ENCODE measurements around the gene PSME3IP1. TPM values are rescaled to one million over a fixed set of nuclear protein-coding genes. Genes with fewer than 3 reads are reported as not detected.

The PSME3IP1 gene
- total and polyA plus RNA-seq, 2 experiments from 2014 or later, result 78.0 to 105 TPM

GRCh38 chr16:57115514-57116182 is 70.2 kb downstream of the PSME3IP1 start:
- no peaks in the 10 kb centered on the region for H3K79me2 ChIP-seq (replicated peaks; ENCODE audit: insufficient read depth)
- no peak overlapping the region for H3K4me3 ChIP-seq
- H3K27me3 ChIP-seq (ENCODE audit: insufficient read depth), result no peaks in the 10 kb centered on the region
- no peak for TF ChIP-seq REST (IDR thresholded peaks at IDR 0.05; ENCODE audit: unreplicated experiment)
- TF ChIP-seq STAT1 (IDR thresholded peaks at IDR 0.05; ENCODE audit: unreplicated experiment), result no peak
- TF ChIP-seq ZNF462 (CRISPR knock-in tag; IDR thresholded peaks at IDR 0.05), result no peak
- no peak for TF ChIP-seq EZH2 (IDR thresholded peaks at IDR 0.05; ENCODE audit: low read depth, unreplicated experiment)
- TF ChIP-seq JUNB (IDR thresholded peaks at IDR 0.05; ENCODE audit: unreplicated experiment), result no peak
- no peak for TF ChIP-seq ZNF114 (CRISPR knock-in tag; IDR thresholded peaks at IDR 0.05)
- no peak for TF ChIP-seq CREB1 (CRISPR knock-in tag; IDR thresholded peaks at IDR 0.05; ENCODE audit: low read depth)
- no peak for TF ChIP-seq POLR2AphosphoS5 (IDR thresholded peaks at IDR 0.05; ENCODE audit: low read depth)
- TF ChIP-seq NANOG (IDR thresholded peaks at IDR 0.05; ENCODE audit: borderline replicate concordance), result no peak
- no peak for TF ChIP-seq EZH2phosphoT487 (IDR thresholded peaks at IDR 0.05; ENCODE audit: unreplicated experiment)
- TF ChIP-seq ETS1 (IDR thresholded peaks at IDR 0.05), result no peak
- TF ChIP-seq CTCF (conservative IDR thresholded peaks at IDR 0.05; ENCODE audit: low read depth in 2 of 2), result no peak
- no peak for TF ChIP-seq ZNF331 (CRISPR knock-in tag; IDR thresholded peaks at IDR 0.05; ENCODE audit: low read depth)
- no peak overlapping the region for H2AFZ ChIP-seq
- no peaks in the 10 kb centered on the region for H3K9me2 ChIP-seq (ENCODE audit: insufficient read depth)
- H3F3A ChIP-seq (replicated peaks; ENCODE audit: low read depth), result no peaks in the 10 kb centered on the region
- H3K36me3 Mint-ChIP-seq (ENCODE audit: low read depth), result peaks cover 3% of the 10 kb centered on the region; the same call in 1 of the 3 replicates
- H3K36me3 ChIP-seq (ENCODE audit: insufficient read depth), result no peaks in the 10 kb centered on the region
- H3K4me1 ChIP-seq (ENCODE audit: insufficient read depth), result no peaks in the 10 kb centered on the region; the same call in 1 of the 2 replicates
- peak overlapping the region; percentile 57; the same call in 1 of the 2 replicates for H3K4me2 ChIP-seq
- H3K27me3 Mint-ChIP-seq (ENCODE audit: insufficient read depth, low read depth, poor library complexity), result peaks cover 14% of the 10 kb centered on the region
- no peaks in the 10 kb centered on the region for H3K9me3 Mint-ChIP-seq
- DNase-seq (ENCODE audit: low spot score) (peak; percentile 60), ATAC-seq (peak; percentile 77)
- H3K4me3 Mint-ChIP-seq, result no peak overlapping the region
- H3K4me1 Mint-ChIP-seq, result peaks cover 20% of the 10 kb centered on the region
- H3K27ac ChIP-seq (ENCODE audit: low read depth), result no peak overlapping the region
- H4K20me1 ChIP-seq (replicated peaks; ENCODE audit: insufficient read depth), result no peaks in the 10 kb centered on the region
- peak overlapping the region; percentile 32; the same call in 1 of the 2 replicates for H3K27ac Mint-ChIP-seq

Measured in GM23338 (cell line).